HG02885 (cell line): Measurements from ENCODE around the gene YPEL4.

Experiments
- ATAC-seq: cut with Tn5 transposase; IDR thresholded peaks from one replicate; pipeline ENCODE4 v1.9.1; 2021; ENCODE audit warnings: mild to moderate bottlenecking; ENCODE audit not compliant: unreplicated experiment, poor library complexity

The YPEL4 gene

GRCh38 chr11:57635246-57635645 is 14.5 kb downstream of the YPEL4 start:
- ATAC-seq: no peak

- ATAC-seq: no peak
These were observed 15.4 kb downstream of the YPEL4 start for GRCh38 chr11:57634311-57634710.

GRCh38 chr11:57633394-57634070 is 16.2 kb downstream of the YPEL4 start:
- ATAC-seq: no peak

GRCh38 chr11:57632116-57632515 is 17.6 kb downstream of the YPEL4 start:
- ATAC-seq: no peak

- no peak for ATAC-seq
These were observed 19.5 kb downstream of the YPEL4 start for GRCh38 chr11:57630171-57630570.

GRCh38 chr11:57626895-57627294 is 22.8 kb downstream of the YPEL4 start:
- no peak for ATAC-seq

- no peak for ATAC-seq
These were observed 24.8 kb downstream of the YPEL4 start for GRCh38 chr11:57624864-57625263.

GRCh38 chr11:57622263-57622662 is 27.4 kb downstream of the YPEL4 start:
- no peak for ATAC-seq

- ATAC-seq: no peak
These were observed 29.2 kb downstream of the YPEL4 start for GRCh38 chr11:57620467-57620866.

GRCh38 chr11:57619331-57619730 is 30.4 kb downstream of the YPEL4 start:
- ATAC-seq: no peak

GRCh38 chr11:57618438-57618837 is 31.3 kb downstream of the YPEL4 start:
- no peak for ATAC-seq

GRCh38 chr11:57616595-57616994 is 33.1 kb downstream of the YPEL4 start:
- no peak for ATAC-seq

- ATAC-seq: no peak
These were observed 34.4 kb downstream of the YPEL4 start for GRCh38 chr11:57615308-57615707.

- no peak for ATAC-seq
These were observed 35.4 kb downstream of the YPEL4 start for GRCh38 chr11:57614234-57614772.

GRCh38 chr11:57610170-57610569 is 39.5 kb downstream of the YPEL4 start:
- ATAC-seq: no peak

- ATAC-seq: no peak
These were observed 44.7 kb downstream of the YPEL4 start for GRCh38 chr11:57605028-57605420.

- ATAC-seq: no peak
These were observed 45.2 kb downstream of the YPEL4 start for GRCh38 chr11:57604296-57605027.

GRCh38 chr11:57601297-57601696 is 48.4 kb downstream of the YPEL4 start:
- no peak for ATAC-seq

GRCh38 chr11:57599381-57599780 is 50.3 kb downstream of the YPEL4 start:
- ATAC-seq: no peak

- no peak for ATAC-seq
These were observed 50.9 kb downstream of the YPEL4 start for GRCh38 chr11:57598831-57599155.

GRCh38 chr11:57597916-57598830 is 51.5 kb downstream of the YPEL4 start:
- no peak for ATAC-seq
